GM12878 (cell line): ENCODE data around the gene LSM14B. TPM values are rescaled to one million over a fixed set of nuclear protein-coding genes. Genes with fewer than 3 reads are reported as not detected.

Experiments used
- ATAC-seq: fragments of 200-7000 bp; cut with Tn5 transposase; 3 replicates; pipeline ENCODE4 v1.9.1; 2020; ENCODE audit warnings: mild to moderate bottlenecking, moderate library complexity
- BruUV-seq: library from RNA; stranded (reverse); fragments of 400-500 nt; replicated peaks from 2 replicates; lab custom pipeline; 2021; lab: Mats Ljungman, UMichigan
- CTCF ChIA-PET: fragments of 300-600 bp; sonication (Branson Sonifier 250); formaldehyde crosslinking; extraction: SDS; loops from one replicate; lab custom pipeline; 2021; ENCODE audit warnings: inconsistent platforms; lab: Yijun Ruan, JAX
- POLR2A ChIA-PET: fragments of 350-600 bp; formaldehyde crosslinking; extraction: SDS; loops from one replicate; lab custom pipeline; 2021; ENCODE audit warnings: inconsistent platforms; lab: Charles Lee
- RAD21 ChIA-PET: fragments of 300-600 bp; sonication (Branson Sonifier 250); formaldehyde crosslinking; loops from one replicate; lab custom pipeline; 2023; ENCODE audit warnings: antibody characterized with exemption; ENCODE audit not compliant: unreplicated experiment; lab: Charles Lee
- SMC1A ChIA-PET: fragments of 300-600 bp; sonication (Branson Sonifier 250); formaldehyde crosslinking; loops from one replicate; lab custom pipeline; 2023; ENCODE audit not compliant: unreplicated experiment, uncharacterized antibody; lab: Charles Lee
- DNase-seq: peaks from one replicate; pipeline ENCODE4 v3.0.0-alpha.2; 2011; ENCODE audit warnings: low read depth, low spot score
- FAIRE-seq: peaks from 3 replicates; lab custom pipeline; 2011; peaks lifted over from hg19 to GRCh38; lab: Jason Lieb, UNC
- H2AFZ ChIP-seq: 2 replicates; pipeline ENCODE4 v1.6.0; 2011; ENCODE audit warnings: low read depth, low read length, control low read depth; ENCODE audit not compliant: control insufficient read depth
- H3K27ac ChIP-seq: 2 replicates; pipeline ENCODE4 v1.5.1; 2011; ENCODE audit warnings: control low read depth; ENCODE audit not compliant: control insufficient read depth, insufficient read depth
- H3K27me3 ChIP-seq, 2 experiments: replicated peaks in 1 of 2; 2 replicates each; pipeline versions ENCODE4 v1.6.0 to v1.6.1; 2011; ENCODE audit warnings: low read length in 1 of 2; ENCODE audit not compliant: control insufficient read depth in 2 of 2, insufficient read depth in 2 of 2
- H3K36me3 ChIP-seq, 2 experiments: 2 replicates each; pipeline ENCODE4 v1.5.1; 2011; ENCODE audit warnings: low read length in 1 of 2; ENCODE audit not compliant: control insufficient read depth in 2 of 2, insufficient read depth in 2 of 2
- H3K4me1 ChIP-seq: 2 replicates; pipeline ENCODE4 v1.6.1; 2011; ENCODE audit warnings: mild to moderate bottlenecking, low read length, moderate library complexity, mixed read lengths; ENCODE audit not compliant: control insufficient read depth, insufficient read depth
- H3K4me2 ChIP-seq: 2 replicates; pipeline ENCODE4 v1.6.0; 2011; ENCODE audit warnings: control low read depth; ENCODE audit not compliant: control insufficient read depth, insufficient read depth
- H3K4me3 ChIP-seq: fragments of 200-600 bp; sonication (generic); 2 replicates; pipeline ENCODE4 v1.5.1; 2016
- H3K79me2 ChIP-seq: 2 replicates; pipeline ENCODE4 v1.6.0; 2011; ENCODE audit warnings: low read length; ENCODE audit not compliant: control insufficient read depth, insufficient read depth
- H3K9ac ChIP-seq: 2 replicates; pipeline ENCODE4 v1.8.0; 2011; ENCODE audit warnings: low read length, control low read depth, mixed read lengths; ENCODE audit not compliant: control insufficient read depth, insufficient read depth
- H3K9me3 ChIP-seq: replicated peaks from 3 replicates; pipeline ENCODE4 v1.5.1; 2011; ENCODE audit warnings: mild to moderate bottlenecking, low read length; ENCODE audit not compliant: control insufficient read depth, insufficient read depth
- H4K20me1 ChIP-seq: 2 replicates; pipeline ENCODE4 v1.6.0; 2011; ENCODE audit not compliant: control insufficient read depth, insufficient read depth
- BHLHE40 ChIP-seq, 2 experiments: fragments of 450-650 bp in 1 of 2; IDR thresholded peaks; 2 replicates each; pipeline ENCODE4 v1.6.1; 2011 to 2017; ENCODE audit warnings: low read depth in 2 of 2, borderline replicate concordance in 1 of 2, improper control_type of control experiment in 1 of 2, low read length in 1 of 2, mild to moderate bottlenecking in 1 of 2
- CHD4 ChIP-seq: fragments of 200-600 bp; sonication (generic); IDR thresholded peaks from 2 replicates; pipeline ENCODE4 v1.6.1; 2016; ENCODE audit warnings: mild to moderate bottlenecking
- RCOR1 ChIP-seq: conservative IDR thresholded peaks from 2 replicates; pipeline ENCODE4 v1.6.1; 2012; ENCODE audit warnings: low read depth, low read length, improper control_type of control experiment
- RFX5 ChIP-seq: IDR thresholded peaks from 2 replicates; pipeline ENCODE4 v1.6.1; 2011; ENCODE audit warnings: low read depth, low read length, improper control_type of control experiment
- TARDBP ChIP-seq: IDR thresholded peaks from 2 replicates; pipeline ENCODE4 v1.6.1; 2016; ENCODE audit warnings: borderline replicate concordance
- TCF3 ChIP-seq: IDR thresholded peaks from 2 replicates; pipeline ENCODE4 v1.6.1; 2012; ENCODE audit warnings: low read depth, mild to moderate bottlenecking, low read length, borderline replicate concordance; ENCODE audit not compliant: insufficient read depth
- WRNIP1 ChIP-seq: IDR thresholded peaks from 2 replicates; pipeline ENCODE4 v1.6.1; 2011; ENCODE audit warnings: low read depth, low read length, improper control_type of control experiment, borderline replicate concordance
- WGBS: methylation state at CpG from one replicate; pipeline ENCODE4 v1.1.6; 2016; ENCODE audit warnings: low lambda C conversion rate; ENCODE audit not compliant: insufficient replicate concordance, insufficient coverage; ENCODE audit errors: missing lambda C conversion rate; 5-methylcytosine and 5-hydroxymethylcytosine counted together
- in situ Hi-C: fragments of 300-500 bp; cut with MboI; formaldehyde crosslinking; loops from 9 replicates; pipeline ENCODE4 v1.14.3; 2018; ENCODE audit warnings: mixed read lengths
- intact Hi-C: fragments of 100-400 bp; cut with micrococcal nuclease; formaldehyde crosslinking; loops from one replicate; pipeline ENCODE4 v1.14.2; 2022; ENCODE audit not compliant: unreplicated experiment
- polyA plus RNA-seq, 11 experiments: library from polyadenylated mRNA; depleted of rRNA in 4 of 11; unstranded in 6 of 11; stranded (reverse) in 5 of 11; fragments of >200 nt; fragmentation: Nextera tagmentation in 4 of 11; fragmentation: Illumina TruSeq in 1 of 11; extraction: Ambion mirVana in 4 of 11; extraction: Trizol in 1 of 11; gene quantifications; 1 replicate in 1 of 11; 2 replicates in 10 of 11; pipeline versions ENCODE4 v1.2.1 to v1.2.3, GENCODE V29; 2011 to 2016; ENCODE audit warnings: inconsistent platforms in 2 of 11, missing spikeins in 2 of 11, low read depth in 1 of 11
- total RNA-seq, 4 experiments: library from RNA; depleted of rRNA in 3 of 4; stranded (reverse); fragments of >200 nt in 3 of 4; fragmentation: Illumina TruSeq in 1 of 4; extraction: Trizol in 1 of 4; gene quantifications; 2 replicates each; pipeline versions ENCODE4 v1.2.1 to v1.2.3, GENCODE V29; 2013 to 2021

LSM14B gene
- total and polyA plus RNA-seq, 10 of the 15 experiments (the other 5 are each of a cell fraction or from before 2014, with no cell fraction given): 0.56 to 34.3 (median 15.6) TPM

- in situ Hi-C loops: no loop called here
- no peak for FAIRE-seq
- peaks cover 0 to 2% of the 10 kb centered on the region in 2 experiments for H3K36me3 ChIP-seq
- DNase-seq: no peak
- BruUV-seq: no TSS peak
- intact Hi-C loops: no loop called here
- H3K9ac ChIP-seq: no peak overlapping the region
- no peak overlapping the region for H3K27ac ChIP-seq
- 96% methylated on average over 9 of the region's 9 CpGs for WGBS
- H3K79me2 ChIP-seq: peaks cover 2% of the 10 kb centered on the region; the same call in 1 of the 2 replicates
- ChIA-PET RAD21 (no interaction called here), POLR2A (interaction anchor here (0.6 kb wide), 1 partner anchor 927 kb away, joined by 3 read pairs; no protein-coding TSS in a partner anchor), SMC1A (no interaction called here), CTCF (no interaction called here)
- ATAC-seq: no peak
- H3K9me3 ChIP-seq: no peaks in the 10 kb centered on the region
- H3K4me1 ChIP-seq: no peaks in the 10 kb centered on the region
- no peak overlapping the region for H3K4me3 ChIP-seq
- H4K20me1 ChIP-seq: no peaks in the 10 kb centered on the region
- no peaks in the 10 kb centered on the region for H3K27me3 ChIP-seq
- no peak overlapping the region for H3K4me2 ChIP-seq
- H2AFZ ChIP-seq: no peak overlapping the region
- TF ChIP-seq WRNIP1: no peak
- TF ChIP-seq BHLHE40 (IDR thresholded peaks at IDR 0.05; ENCODE audit: borderline replicate concordance in 1 of 2, low read depth in 2 of 2, low read length in 1 of 2): no peak
- no peak for TF ChIP-seq TCF3
- no peak for TF ChIP-seq RFX5
- no peak for TF ChIP-seq CHD4
- TF ChIP-seq RCOR1: no peak
- no peak for TF ChIP-seq TARDBP
Observed at GRCh38 chr20:62177307-62177706, 55.0 kb downstream of the LSM14B start.
